Astrocyte (in vitro differentiated cells and primary cell): ENCODE measurements around the gene ZNF512B. TPM values are rescaled to one million over a fixed set of nuclear protein-coding genes. Genes with fewer than 3 reads are reported as not detected.
"Not testable (repeated sequence)": the region's sequence is repeated elsewhere in the genome, so short reads cannot be mapped to it uniquely, and the experiment has no call there.

Source experiments
- DNase-seq: peaks from one replicate; pipeline ENCODE4 v3.0.0-alpha.2; 2010; ENCODE audit warnings: low read depth
- FAIRE-seq: peaks from 2 replicates; lab custom pipeline; 2011; peaks lifted over from hg19 to GRCh38; lab: Jason Lieb, UNC
- H2AFZ ChIP-seq: 2 replicates; pipeline ENCODE4 v1.6.0; 2012; ENCODE audit warnings: low read depth, low read length, inconsistent platforms
- H3K27ac ChIP-seq: 2 replicates; pipeline ENCODE4 v1.5.1; 2011; ENCODE audit warnings: low read depth, low read length, inconsistent platforms
- H3K27me3 ChIP-seq: 2 replicates; pipeline ENCODE4 v1.6.0; 2011; ENCODE audit warnings: low read length, inconsistent platforms; ENCODE audit not compliant: insufficient read depth
- H3K36me3 ChIP-seq: 2 replicates; pipeline ENCODE4 v1.5.1; 2011; ENCODE audit warnings: low read length, inconsistent platforms; ENCODE audit not compliant: insufficient read depth
- H3K4me1 ChIP-seq: 2 replicates; pipeline ENCODE4 v1.5.1; 2011; ENCODE audit warnings: low read length, inconsistent platforms; ENCODE audit not compliant: insufficient read depth
- H3K4me2 ChIP-seq: 2 replicates; pipeline ENCODE4 v1.6.0; 2012; ENCODE audit warnings: low read length, inconsistent platforms
- H3K4me3 ChIP-seq: 2 replicates; pipeline ENCODE4 v1.5.1; 2011; ENCODE audit warnings: low read depth, mild to moderate bottlenecking, low read length, inconsistent platforms; ENCODE audit not compliant: insufficient read depth
- H3K79me2 ChIP-seq: 2 replicates; pipeline ENCODE4 v1.6.0; 2012; ENCODE audit warnings: mild to moderate bottlenecking, low read length, inconsistent platforms; ENCODE audit not compliant: insufficient read depth
- H3K9ac ChIP-seq: 2 replicates; pipeline ENCODE4 v1.6.0; 2012; ENCODE audit warnings: mild to moderate bottlenecking, low read length, inconsistent platforms
- H3K9me3 ChIP-seq: 2 replicates; pipeline ENCODE4 v1.5.1; 2012; ENCODE audit warnings: low read depth, mild to moderate bottlenecking, low read length, inconsistent platforms; ENCODE audit not compliant: insufficient read depth
- H4K20me1 ChIP-seq: 2 replicates; pipeline ENCODE4 v1.6.0; 2012; ENCODE audit warnings: low read length, inconsistent platforms; ENCODE audit not compliant: insufficient read depth
- H3K27ac Mint-ChIP-seq: one replicate; pipeline ENCODE4 v1.8.0; 2021; ENCODE audit warnings: mild to moderate bottlenecking, mixed read lengths; ENCODE audit not compliant: unreplicated experiment
- H3K27me3 Mint-ChIP-seq: one replicate; pipeline ENCODE4 v1.8.0; 2021; ENCODE audit warnings: low read depth, mixed read lengths; ENCODE audit not compliant: unreplicated experiment
- H3K36me3 Mint-ChIP-seq: one replicate; pipeline ENCODE4 v1.8.0; 2021; ENCODE audit warnings: low read depth, mixed read lengths; ENCODE audit not compliant: unreplicated experiment
- H3K4me1 Mint-ChIP-seq: one replicate; pipeline ENCODE4 v1.8.0; 2021; ENCODE audit warnings: low read depth, mixed read lengths; ENCODE audit not compliant: unreplicated experiment
- H3K4me3 Mint-ChIP-seq: one replicate; pipeline ENCODE4 v1.8.0; 2021; ENCODE audit warnings: mild to moderate bottlenecking, moderate library complexity, mixed read lengths; ENCODE audit not compliant: unreplicated experiment
- H3K9me3 Mint-ChIP-seq: one replicate; pipeline ENCODE4 v1.8.0; 2021; ENCODE audit warnings: mild to moderate bottlenecking, mixed read lengths; ENCODE audit not compliant: unreplicated experiment
- CTCF ChIP-seq: IDR thresholded peaks from 2 replicates; pipeline ENCODE4 v1.5.1; 2011; ENCODE audit warnings: low read depth, mild to moderate bottlenecking, inconsistent platforms, low read length, moderate library complexity; ENCODE audit not compliant: insufficient read depth
- EZH2 ChIP-seq: IDR thresholded peaks from 2 replicates; pipeline ENCODE4 v1.6.1; 2012; ENCODE audit warnings: mild to moderate bottlenecking, low read length, inconsistent platforms; ENCODE audit not compliant: insufficient read depth
- total RNA-seq: library from RNA; stranded (reverse); gene quantifications from 2 replicates; pipeline ENCODE4 v1.2.1, GENCODE V29; 2021

Gene ZNF512B
- total RNA-seq, 1 donor from 2014 or later, result 27.7 TPM

GRCh38 chr20:63962426-63963347 is 7.0 kb downstream of the ZNF512B start:
- TF ChIP-seq CTCF (no peak), EZH2 (no peak)
- Mint-ChIP-seq H3K4me1 (no peaks in the 10 kb centered on the region), H3K27me3 (no peaks in the 10 kb centered on the region), H3K36me3 (peaks cover 2% of the 10 kb centered on the region), H3K9me3 (no peaks in the 10 kb centered on the region), H3K27ac (no peak overlapping the region), H3K4me3 (no peak overlapping the region)
- no peak overlapping the region for H3K4me2 ChIP-seq
- no peaks in the 10 kb centered on the region for H3K27me3 ChIP-seq
- H3K27ac ChIP-seq, result no peak overlapping the region
- H3K4me3 ChIP-seq, result no peak overlapping the region
- no peak overlapping the region for H3K9ac ChIP-seq
- H3K36me3 ChIP-seq, result peaks cover 7% of the 10 kb centered on the region
- no peaks in the 10 kb centered on the region for H4K20me1 ChIP-seq
- DNase-seq (no peak), FAIRE-seq (no peak)
- peaks cover 8% of the 10 kb centered on the region for H3K79me2 ChIP-seq
- H3K9me3 ChIP-seq, result peaks cover 32% of the 10 kb centered on the region
- no peaks in the 10 kb centered on the region for H3K4me1 ChIP-seq
- no peak overlapping the region for H2AFZ ChIP-seq

GRCh38 chr20:63961664-63962425 is 7.9 kb downstream of the ZNF512B start:
- H3K79me2 ChIP-seq, result no peaks in the 10 kb centered on the region
- TF ChIP-seq EZH2 (no peak), CTCF (no peak)
- H4K20me1 ChIP-seq, result no peaks in the 10 kb centered on the region
- no peaks in the 10 kb centered on the region for H3K9me3 Mint-ChIP-seq
- peaks cover 5% of the 10 kb centered on the region for H3K36me3 ChIP-seq
- H3K27ac ChIP-seq, result no peak overlapping the region
- H3K9ac ChIP-seq, result no peak overlapping the region
- peaks cover 2% of the 10 kb centered on the region for H3K36me3 Mint-ChIP-seq
- H3K9me3 ChIP-seq, result peaks cover 24% of the 10 kb centered on the region
- no peak overlapping the region for H3K4me3 ChIP-seq
- FAIRE-seq (no peak), DNase-seq (no peak)
- peaks cover 7% of the 10 kb centered on the region for H3K4me1 ChIP-seq
- no peak overlapping the region for H3K4me2 ChIP-seq
- H3K4me3 Mint-ChIP-seq, result no peak overlapping the region
- H3K4me1 Mint-ChIP-seq, result no peaks in the 10 kb centered on the region
- H3K27me3 Mint-ChIP-seq, result no peaks in the 10 kb centered on the region
- no peaks in the 10 kb centered on the region for H3K27me3 ChIP-seq
- H3K27ac Mint-ChIP-seq, result no peak overlapping the region
- H2AFZ ChIP-seq, result no peak overlapping the region

GRCh38 chr20:63960654-63961621 is 8.8 kb downstream of the ZNF512B start:
- not testable (repeated sequence) for DNase-seq, H3K27me3 ChIP-seq, H3K36me3 Mint-ChIP-seq, H3K9me3 Mint-ChIP-seq, H3K27ac ChIP-seq, H3K36me3 ChIP-seq, H3K4me3 ChIP-seq, H3K4me2 ChIP-seq, H3K27me3 Mint-ChIP-seq, H3K27ac Mint-ChIP-seq, H4K20me1 ChIP-seq, H3K9ac ChIP-seq, H3K4me3 Mint-ChIP-seq, H3K79me2 ChIP-seq, FAIRE-seq, H2AFZ ChIP-seq, H3K4me1 Mint-ChIP-seq
- Histone ChIP-seq H3K9me3 (peaks cover 15% of the 10 kb centered on the region), H3K4me1 (peaks cover 10% of the 10 kb centered on the region)
